ENCODE data around the gene RAB7A.

DNA sequence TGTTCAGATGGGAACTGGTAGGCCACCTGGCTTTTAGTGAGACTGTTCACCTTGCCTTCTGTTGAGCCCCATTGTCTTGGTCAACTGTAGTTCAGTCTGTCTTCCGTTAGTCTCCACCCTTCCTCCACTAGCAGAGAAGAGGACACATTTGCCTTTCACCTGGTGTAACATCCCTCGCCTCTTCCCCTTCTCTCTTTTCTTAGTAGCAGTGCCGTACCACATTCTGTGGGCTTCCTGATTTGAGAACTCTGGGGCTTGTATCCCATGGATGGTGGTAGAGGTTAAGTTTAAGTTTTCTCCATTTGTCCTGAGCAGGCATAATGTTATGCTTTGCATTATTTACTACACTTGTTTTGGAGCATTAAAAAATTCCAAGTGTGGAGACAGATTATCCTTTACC lies 49.3 kb downstream of the RAB7A start:
- TF ChIP-seq, protein P1, sequence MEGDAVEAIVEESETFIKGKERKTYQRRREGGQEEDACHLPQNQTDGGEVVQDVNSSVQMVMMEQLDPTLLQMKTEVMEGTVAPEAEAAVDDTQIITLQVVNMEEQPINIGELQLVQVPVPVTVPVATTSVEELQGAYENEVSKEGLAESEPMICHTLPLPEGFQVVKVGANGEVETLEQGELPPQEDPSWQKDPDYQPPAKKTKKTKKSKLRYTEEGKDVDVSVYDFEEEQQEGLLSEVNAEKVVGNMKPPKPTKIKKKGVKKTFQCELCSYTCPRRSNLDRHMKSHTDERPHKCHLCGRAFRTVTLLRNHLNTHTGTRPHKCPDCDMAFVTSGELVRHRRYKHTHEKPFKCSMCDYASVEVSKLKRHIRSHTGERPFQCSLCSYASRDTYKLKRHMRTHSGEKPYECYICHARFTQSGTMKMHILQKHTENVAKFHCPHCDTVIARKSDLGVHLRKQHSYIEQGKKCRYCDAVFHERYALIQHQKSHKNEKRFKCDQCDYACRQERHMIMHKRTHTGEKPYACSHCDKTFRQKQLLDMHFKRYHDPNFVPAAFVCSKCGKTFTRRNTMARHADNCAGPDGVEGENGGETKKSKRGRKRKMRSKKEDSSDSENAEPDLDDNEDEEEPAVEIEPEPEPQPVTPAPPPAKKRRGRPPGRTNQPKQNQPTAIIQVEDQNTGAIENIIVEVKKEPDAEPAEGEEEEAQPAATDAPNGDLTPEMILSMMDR (IDR thresholded peaks at IDR 0.05), result no peak
- TF ChIP-seq POLR2A (IDR thresholded peaks at IDR 0.05), result no peak
- TF ChIP-seq EP300 (IDR thresholded peaks at IDR 0.05), result no peak
